ENCODE results near the gene NOS1. TPM values are rescaled to one million over a fixed set of nuclear protein-coding genes. Genes with fewer than 3 reads are reported as not detected.

The NOS1 gene
- polyA plus RNA-seq, 1 donor, result 0.76 TPM

DNA sequence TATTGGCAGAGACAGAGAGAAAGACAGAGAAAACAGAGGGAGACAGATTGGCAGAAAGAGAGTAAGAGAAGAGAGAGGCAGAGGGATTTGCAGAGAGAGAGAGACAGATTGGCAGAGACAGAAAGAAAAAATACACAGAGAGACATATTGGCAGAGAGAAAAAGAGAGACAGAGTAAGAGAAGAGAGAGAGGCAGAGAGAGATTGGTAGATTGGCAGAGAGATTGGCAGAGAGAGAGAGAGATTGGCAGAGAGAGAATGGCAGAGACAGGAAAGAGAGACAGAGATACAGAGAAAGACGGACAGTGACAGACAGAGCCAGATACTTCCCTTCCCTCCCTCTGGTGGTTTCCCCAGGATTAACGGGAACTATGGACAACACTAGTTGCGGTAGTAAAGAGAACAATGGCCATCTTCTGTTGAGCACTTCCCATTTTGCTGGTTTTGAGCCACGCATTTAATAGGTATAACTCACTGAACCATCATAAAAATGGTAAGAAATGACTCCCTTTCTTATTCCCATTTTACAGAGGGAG lies 2.6 kb upstream of the NOS1 start:
- no peak for DNase-seq (ENCODE audit: low read depth)

DNA sequence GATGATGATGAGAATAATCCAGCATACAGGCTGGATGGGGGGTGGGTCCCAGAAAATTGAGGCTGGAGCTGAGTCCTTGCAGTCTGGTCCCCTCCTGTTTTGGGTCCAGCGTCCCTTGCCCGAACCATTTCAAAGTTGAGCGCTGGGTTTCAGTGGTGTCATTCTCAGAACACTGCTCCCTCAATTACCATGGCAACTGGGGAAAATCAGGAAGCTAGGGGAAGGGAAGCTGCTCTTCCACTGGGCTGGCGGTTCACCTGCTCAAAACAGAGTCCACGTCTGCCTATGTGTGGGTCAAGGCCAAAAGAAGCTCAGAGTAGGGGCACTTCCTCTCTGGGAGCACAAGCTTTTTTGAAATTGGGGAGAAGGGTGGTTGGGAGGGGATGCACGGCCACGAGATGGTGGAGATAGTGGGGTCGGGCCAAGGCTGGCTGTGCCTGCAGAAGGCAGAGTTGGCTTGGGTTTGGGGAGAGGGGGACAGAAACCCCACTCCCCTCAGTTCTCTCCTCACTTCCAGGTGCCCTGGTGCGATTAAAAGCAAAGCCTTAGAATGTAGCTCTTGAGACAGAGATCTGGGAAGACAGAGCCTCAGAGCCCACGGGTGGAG lies 1.7 kb upstream of the NOS1 start:
- DNase-seq (ENCODE audit: low read depth), result no peak

DNA sequence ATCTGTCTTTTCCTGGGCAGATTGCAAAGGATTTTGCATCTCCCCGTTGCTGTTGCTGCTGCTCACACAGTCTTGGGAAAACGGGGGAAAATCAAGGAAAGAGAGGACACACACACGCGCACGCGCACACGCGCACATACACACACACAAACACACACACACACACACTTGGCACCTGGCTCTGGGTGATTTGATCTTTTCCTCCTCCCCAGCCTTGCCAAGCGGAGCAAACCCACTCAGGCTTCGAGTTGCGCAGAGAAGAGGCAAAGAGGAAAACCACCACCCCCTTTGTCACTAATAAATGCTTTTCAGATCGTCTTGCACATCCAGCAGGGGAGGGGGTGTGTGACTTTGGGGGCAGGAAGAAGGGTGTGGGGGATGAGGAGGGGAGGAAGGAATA lies 965 bp upstream of the NOS1 start:
- DNase-seq (ENCODE audit: low read depth), result no peak

DNA sequence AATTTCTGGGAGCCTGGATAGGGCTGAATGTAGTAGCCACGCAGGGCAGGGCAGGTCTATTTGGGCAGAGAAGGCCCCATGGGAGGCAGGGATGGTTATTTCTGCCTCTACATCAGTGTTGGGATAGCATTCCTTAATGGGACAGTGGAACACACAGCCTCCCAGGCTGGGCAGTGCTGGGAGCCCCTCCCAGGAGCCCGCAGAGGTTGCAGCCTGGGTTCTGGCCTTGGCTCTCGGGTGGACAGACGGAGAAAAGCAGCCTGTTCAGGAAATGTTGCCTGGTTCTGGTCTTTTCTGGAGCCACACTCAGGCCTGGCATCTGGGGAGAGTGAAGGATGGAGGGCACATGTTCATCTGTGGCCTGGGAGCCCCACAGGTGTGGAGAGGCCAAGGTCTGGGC lies 479 bp upstream of the NOS1 start:
- no peak for DNase-seq (ENCODE audit: low read depth)

DNA sequence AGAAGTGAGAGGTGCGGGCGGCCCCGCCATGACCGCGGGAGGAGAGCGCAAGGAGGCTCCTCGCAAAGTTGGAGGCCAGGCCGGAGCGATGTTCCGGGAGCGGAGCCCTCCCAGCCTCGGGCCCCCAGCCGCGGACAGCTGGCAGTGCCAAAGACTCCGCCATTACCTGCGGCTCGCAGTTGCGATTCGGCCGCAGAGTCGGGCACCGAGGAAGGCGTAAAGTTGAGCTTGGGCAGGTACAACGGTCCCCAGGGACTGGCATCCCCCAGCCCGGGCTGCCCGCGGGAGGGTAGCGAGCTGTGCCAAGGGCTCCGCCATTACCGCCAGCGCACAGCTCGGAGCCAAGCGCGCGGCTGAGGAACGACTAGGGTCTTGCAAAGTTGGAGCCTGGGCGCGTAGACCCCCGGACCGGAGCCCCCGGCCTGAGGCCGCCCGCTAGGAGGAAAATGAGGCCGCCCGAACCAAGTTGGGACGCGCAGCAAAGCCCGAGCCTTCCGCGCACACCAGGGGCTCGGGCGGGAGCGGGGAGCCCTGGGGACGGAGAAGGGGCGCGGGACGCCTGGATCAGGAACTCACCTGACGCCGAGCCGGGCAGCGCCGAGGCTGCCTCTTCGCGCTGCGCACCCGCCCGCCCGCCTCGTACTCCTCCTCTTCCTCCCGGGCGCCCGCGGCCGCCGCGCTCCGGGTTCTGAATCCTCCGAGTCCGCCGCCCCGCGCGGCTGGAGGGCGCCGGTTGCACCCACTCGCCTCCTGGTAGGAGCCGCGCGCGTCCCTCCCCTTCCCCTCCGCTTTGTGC lies 677 bp downstream of the NOS1 start:
- DNase-seq (ENCODE audit: low read depth), result no peak

DNA sequence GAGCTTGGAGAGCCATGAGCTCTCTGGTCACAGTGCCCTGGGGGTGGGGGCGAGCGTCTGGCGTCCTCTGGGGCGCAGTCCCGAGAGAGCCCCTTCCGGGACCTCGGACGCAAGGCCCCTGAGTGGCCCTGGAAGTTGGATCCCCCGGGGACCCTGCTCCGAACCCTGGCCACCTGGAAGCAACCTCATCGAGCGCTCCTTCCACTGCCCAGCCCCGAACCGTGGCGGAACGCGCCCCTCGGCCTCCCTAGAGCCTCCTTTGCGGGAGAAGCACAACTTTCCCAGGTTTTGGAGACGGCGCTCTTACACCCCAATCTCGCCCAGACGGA lies 1.2 kb downstream of the NOS1 start:
- no peak for DNase-seq (ENCODE audit: low read depth)

DNA sequence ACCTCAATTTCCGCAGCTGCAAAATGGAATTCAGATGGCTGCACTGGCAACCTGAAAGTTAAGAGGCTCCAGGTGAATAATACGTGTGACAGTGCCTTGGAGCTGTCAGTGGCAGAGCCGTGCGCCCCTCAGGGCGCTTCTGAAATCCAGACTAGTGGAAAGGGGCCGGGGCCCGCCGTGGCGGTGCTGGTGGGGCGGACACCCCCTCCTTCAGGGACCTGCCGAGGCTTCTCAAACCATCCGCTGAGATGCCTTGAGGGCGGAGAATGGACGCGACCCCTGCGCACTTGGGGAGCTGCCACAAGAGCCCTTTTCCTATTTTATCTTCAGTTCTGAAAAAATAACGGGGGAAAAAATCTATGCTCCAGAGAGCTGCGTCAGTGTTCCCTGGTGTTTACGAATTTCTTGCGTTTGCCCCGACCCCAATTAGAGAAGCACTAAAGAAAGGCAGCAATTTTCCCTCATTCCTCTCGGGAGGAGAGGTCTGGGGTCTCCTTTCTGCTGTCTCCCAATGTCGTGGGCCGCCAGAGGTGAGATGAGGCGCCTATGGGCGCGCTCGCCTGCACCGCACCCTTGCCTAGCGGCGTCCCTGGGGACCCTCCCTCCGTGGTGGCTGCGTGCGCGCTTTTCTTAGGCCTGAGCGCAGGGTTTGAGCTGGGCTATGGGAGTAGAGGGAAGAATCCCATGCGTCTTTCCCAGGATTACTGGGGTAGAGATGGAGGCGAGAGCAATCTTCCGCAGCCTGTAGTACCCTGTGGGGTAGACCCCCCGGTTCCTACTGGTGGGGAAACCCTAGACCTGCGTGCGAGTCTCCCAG lies 2.2 kb downstream of the NOS1 start:
- no peak for DNase-seq (ENCODE audit: low read depth)

DNA sequence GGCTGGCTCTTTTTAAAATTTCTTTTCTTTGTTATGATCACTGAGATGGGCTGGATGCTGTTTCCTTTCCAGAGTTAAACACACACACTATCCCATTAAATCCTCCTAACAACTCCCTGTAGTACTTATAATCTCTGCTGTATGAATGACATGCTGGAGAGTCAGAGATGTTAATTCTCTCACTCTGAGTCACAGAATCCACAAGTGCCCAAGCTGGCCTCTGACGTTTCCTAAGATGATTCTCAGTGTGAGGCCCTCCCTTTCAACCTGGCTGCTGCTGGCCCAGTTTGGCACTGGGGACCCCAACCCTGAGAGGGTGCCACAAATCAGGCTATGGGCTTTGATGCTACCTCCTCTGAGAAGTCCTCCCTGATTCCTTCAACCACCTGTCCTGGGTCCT lies 5.4 kb downstream of the NOS1 start:
- no peak for DNase-seq (ENCODE audit: low read depth)

DNA sequence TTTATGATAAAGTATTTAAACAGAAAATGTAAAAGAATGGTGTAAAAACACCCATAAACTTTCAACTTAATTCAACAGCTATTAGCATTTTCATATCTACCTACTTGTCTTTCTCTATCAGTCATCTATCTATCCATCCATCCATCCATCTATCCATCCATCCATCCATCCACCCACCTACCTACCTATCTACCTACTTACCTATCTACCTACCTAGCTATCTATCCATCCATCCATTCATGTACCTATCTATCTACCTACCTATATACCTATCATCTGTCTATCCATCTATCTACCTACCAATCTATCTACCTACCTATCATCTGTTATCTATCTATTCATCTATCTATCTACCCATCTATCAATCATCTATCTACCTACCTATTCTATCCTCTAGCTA lies 8.5 kb downstream of the NOS1 start:
- DNase-seq (ENCODE audit: low read depth), result no peak

DNA sequence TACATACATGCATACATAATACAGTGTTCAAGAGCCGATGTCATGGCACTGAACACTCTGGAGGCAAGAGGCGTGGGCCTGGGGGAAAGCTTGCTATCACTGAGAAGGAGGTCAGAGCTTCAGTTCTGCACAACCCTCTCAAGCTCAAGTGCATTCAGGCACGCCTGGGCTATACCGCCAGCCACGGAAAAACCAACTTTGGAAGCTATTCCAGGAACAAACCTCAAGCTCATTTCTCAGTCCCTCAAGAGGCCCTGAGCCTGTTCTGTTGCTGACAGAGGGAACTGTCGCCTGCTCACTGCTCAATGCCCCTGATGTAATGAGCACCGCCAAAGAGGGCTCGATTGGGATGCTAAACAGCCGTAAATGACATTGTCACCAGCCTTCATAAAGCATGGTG lies 9.2 kb downstream of the NOS1 start:
- DNase-seq (ENCODE audit: low read depth), result no peak

DNA sequence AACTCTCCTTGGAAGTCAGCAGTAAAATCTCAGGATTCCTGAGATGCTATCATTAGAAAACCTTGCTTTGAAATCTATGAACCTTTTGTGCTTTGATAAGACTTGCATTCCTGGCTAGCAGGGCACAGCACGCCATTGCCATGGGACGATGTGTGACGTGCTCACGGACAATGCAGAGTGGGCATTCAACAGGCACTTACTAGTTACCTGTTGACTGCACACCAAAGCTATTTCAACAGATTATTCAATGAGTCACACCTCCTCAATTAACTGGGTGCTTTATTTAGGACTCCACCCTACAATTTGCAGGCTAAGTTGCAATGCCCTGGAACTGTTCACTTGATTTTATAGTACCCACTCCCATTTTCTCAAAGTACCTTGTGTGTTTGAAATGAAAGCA lies 11.3 kb downstream of the NOS1 start:
- DNase-seq (ENCODE audit: low read depth), result no peak

DNA sequence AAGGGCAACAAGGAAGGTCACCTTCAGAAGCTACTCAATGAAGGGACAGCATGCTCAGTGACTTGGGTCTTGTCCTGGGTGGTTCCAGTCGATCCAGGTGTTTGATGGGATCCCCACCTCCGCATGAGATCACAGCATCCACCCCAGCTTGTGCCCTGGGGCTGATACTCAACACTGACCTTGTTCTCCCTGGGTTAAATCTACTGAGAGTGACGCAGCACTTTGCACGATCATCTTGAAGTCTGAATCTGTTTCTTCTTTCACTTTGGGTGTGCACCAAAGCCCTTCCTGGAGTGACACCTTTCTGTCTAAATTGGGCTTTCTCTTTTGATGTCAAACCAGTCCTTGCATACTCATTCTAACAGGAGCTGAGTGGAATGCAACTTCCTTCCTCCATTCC lies 13.8 kb downstream of the NOS1 start:
- DNase-seq (ENCODE audit: low read depth), result no peak

DNA sequence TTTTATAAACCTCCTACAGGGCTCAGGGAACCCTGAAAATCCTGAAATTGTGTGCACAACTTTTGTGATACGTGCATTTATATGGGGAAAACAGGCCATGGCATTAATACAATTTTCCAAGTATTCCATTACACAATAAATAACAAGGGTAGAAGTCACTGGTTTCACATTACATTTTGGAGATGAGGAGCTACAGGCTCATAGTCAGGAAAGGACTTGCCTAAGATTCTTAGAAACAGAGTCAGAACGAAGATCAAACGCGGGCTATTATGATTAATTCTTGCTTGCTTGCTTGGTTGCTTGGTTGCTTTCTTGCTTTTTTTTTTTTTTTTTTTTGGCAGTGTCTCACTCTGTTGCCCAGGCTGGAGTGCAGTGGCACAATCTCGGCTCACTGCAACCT lies 16.7 kb downstream of the NOS1 start:
- no peak for DNase-seq (ENCODE audit: low read depth)

DNA sequence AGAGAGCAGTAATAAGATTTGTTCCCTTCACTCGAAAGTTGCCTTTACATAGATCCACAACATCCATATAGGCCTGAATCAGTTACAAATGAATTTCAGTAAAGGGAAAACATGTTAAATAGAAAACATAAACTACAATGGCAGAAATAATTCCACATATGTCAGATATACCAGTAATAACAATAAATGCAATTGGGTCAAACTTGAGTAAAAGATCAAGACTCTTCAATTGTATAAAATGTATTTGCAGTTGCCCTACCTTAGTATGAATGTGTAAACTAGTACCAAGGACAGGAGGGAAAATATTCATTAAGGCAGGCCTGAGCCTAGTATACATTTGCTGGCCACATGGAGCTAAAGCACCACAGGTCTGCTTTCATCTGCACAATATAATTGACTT lies 17.6 kb downstream of the NOS1 start:
- DNase-seq (ENCODE audit: low read depth), result no peak

DNA sequence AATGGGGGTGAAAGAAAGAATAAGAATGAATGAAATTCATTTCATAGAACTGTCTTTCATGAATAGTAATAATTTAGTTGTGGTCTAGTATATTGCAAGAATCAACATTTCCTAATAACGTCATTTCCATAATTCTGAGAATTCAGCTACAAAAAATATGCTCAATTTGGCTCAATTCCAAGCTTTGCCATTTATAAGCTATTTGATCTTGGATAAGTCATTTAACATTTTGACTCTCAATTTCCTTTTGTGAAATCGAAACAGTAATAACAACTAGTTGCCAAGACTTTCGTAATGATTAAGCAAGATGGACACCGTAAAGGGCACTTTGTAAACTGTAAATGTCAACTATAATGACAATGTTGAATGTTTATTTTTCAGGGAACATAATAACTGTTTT lies 18.1 kb downstream of the NOS1 start:
- DNase-seq (ENCODE audit: low read depth), result no peak

DNA sequence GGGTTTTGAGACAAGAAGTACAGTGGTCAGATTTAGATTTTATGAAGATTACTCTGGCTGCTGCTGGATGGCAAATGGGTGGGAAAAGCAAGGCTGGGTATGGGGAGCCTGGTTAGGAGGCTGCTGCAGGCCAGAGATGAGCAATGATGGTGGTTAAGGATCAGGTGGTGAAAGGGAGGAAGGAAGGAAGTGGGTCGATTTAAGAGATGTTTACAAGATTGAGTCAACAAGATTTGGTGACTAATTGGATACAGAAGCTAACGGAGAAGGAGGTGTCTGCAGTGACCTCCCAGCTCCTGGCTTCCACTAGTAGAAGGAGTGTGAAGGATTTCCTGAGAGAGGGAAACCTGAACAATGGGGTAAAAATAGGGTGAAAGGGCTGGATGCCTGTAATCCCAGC lies 18.7 kb downstream of the NOS1 start:
- no peak for DNase-seq (ENCODE audit: low read depth)

DNA sequence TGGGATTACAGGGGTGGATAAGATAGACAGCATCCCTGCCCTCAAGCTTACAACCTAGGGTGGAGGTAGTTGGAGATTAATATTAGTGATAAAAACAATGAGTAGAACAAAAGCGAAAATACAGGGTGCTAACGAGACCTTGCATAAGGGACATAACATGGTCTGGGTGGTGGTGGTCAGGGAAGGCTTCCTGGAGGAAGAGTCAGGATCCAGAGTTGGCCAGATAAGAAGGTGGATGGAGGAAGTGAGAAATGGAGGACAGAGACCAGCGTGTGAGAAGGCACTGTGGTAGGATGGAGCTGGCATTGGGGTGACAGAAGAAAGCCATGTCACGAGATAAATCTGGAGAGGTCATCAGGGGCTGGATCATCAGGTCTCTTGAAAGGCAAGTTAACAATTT lies 19.2 kb downstream of the NOS1 start:
- no peak for DNase-seq (ENCODE audit: low read depth)

DNA sequence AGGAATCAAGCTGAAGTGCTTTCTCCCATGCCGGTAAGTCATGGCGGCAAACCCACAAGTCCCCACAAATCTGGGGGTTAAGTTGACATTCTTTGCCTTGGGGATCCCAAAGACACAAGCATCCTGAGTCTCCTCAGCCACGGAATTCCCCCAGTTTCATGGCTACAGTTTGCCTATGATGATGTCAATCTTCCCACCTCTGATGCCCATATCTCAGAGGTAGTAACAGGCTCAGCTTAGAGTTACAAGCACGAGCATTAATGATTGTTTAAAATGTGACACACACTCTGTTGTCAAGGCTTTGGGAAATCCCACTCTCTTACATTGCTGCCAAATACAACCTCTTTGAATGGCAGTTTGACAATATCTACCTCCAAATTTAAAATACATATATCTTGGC lies 22.3 kb downstream of the NOS1 start:
- DNase-seq (ENCODE audit: low read depth), result no peak

DNA sequence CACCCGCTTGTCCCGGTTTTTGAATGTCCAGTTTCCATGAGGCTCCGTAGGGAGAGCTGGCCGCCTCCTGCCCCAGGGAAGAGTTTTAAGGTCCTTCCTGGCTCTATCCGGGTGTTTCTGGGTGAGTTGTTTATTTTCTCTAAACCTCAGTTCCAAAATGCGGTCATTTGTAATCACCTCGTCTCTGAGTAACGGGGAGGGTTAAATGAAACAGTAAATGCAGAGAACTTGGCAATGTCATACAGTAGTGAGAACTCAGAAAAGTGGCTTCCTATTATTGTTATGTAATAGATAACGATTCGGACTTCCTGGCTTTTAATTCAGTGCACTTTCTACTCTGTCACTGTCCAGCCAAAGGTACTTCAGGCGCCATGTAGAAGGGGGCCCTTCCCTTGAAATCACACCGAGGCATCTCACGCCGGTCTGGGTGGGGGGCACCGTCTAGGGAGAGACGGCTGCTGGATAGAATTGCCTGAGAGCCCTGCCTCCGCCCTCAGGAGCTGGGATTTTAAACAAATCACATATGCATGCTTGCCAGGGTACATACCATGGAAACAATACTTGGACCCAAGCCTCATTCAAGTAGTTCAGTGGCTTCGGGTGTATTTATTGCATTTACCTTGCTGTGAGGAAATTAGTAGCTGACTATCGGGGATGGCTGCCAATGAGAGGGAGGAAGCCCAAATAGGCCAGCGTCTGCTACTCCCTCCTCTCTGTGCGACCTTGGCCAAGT lies 26.4 kb downstream of the NOS1 start:
- DNase-seq (ENCODE audit: low read depth), result no peak

DNA sequence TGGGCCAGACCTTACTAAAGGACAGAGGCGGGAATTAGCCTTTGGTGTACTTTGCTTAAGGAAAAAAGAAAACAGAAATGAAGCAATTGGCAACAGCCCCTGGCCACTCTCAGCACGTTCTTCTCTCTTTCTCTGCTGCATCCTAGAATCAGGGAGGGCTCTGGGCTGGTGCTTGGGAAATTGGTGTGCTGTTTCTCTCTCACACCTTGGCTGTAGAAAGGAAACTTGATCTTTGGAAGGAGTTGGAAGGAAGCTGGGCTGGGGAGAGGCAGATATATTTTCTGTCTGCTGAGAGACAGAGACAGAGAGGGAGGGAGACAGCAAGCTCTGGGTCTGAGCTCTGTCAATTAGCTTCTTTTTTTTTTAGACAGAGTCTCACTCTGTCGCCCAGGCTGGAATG lies 27.4 kb downstream of the NOS1 start:
- DNase-seq (ENCODE audit: low read depth), result no peak

DNA sequence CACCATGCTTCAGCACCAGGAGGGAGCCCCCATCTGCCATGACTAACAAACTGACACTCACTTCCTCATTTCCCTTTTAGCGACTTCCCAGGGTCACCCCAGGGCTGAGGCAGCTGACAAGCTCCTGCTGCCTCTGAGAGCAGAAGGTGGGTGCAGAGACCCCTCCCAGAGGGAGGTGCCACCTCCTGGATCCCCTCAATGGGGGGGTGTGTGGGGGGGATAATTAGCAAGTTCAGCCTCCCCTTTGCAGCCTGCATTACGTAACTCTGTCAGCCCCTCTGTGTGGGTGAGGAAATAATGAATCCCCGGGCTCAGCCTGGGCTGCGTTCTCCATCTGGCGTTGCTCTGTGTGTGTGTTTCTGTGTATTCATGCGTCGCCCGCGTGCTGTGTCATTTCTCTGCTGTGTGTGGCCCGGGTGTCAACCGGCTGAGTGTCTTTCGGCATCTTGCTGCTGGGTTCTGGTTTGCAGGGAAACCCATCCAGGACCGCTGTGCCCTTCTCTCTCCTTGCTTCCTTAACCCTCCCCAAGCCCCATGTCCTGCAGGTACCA lies 28.0 kb downstream of the NOS1 start:
- no peak for DNase-seq (ENCODE audit: low read depth)

DNA sequence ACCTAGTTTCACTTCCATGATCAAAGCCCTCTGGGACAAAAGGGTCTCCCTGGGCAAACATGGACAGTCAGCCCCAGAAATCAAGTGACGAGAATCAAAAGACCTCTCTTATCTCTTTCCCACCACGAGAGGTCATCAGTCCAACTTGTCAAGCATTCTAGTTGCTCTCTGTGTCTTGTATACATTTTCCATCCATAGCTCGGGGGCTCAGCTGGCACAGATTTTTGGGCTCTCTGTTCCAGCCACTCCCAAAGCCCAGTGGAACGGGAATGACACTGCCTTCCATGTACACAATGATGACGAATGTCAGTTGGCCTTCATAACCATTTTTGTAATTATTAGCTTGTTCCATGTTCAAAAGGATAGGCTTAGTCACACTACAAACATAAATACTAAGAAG lies 29.7 kb downstream of the NOS1 start:
- no peak for DNase-seq (ENCODE audit: low read depth)

Data from forelimb muscle (tissue), 1 donor.